ENCODE measurements around the gene ARID5A. TPM values are rescaled to one million over a fixed set of nuclear protein-coding genes. Genes with fewer than 3 reads are reported as not detected.
"Not testable (repeated sequence)": the region's sequence is repeated elsewhere in the genome, so short reads cannot be mapped to it uniquely, and the experiment has no call there.

Gene ARID5A
- polyA plus RNA-seq, 6 donors from 2014 or later: 20.8 to 45.9 (median 28.5) TPM

DNA sequence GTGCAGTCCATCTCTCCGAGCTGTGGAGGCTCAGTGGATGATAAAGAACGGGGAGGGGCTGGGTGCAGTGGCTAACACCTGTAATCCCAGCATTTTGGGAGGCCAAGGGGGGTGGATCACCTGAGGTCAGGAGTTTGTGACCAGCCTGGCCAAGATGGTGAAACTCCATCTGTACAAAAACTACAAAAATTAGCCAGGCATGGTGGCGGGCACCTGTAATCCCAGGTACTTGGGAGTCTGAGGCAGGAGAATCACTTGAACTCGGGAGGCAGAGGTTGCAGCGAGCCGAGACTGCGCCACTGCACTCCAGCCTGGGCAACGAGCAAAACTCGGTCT, 17.4 kb downstream of the ARID5A start:
- Mint-ChIP-seq H3K4me3 (peak overlapping the region in 4 of 8 donors; percentile 23 to 74 (median 33)), H3K4me1 (peaks cover 0 to 19% (median 2%) of the 10 kb centered on the region in 3 donors), H3K27ac (peak overlapping the region in 4 of 6 donors; percentile 36 to 77 (median 62))
- H3K9me3 Mint-ChIP-seq; H3K27me3 Mint-ChIP-seq; ATAC-seq (ENCODE audit: low read depth in 2 of 2); H3K36me3 Mint-ChIP-seq; DNase-seq: not testable (repeated sequence)

DNA sequence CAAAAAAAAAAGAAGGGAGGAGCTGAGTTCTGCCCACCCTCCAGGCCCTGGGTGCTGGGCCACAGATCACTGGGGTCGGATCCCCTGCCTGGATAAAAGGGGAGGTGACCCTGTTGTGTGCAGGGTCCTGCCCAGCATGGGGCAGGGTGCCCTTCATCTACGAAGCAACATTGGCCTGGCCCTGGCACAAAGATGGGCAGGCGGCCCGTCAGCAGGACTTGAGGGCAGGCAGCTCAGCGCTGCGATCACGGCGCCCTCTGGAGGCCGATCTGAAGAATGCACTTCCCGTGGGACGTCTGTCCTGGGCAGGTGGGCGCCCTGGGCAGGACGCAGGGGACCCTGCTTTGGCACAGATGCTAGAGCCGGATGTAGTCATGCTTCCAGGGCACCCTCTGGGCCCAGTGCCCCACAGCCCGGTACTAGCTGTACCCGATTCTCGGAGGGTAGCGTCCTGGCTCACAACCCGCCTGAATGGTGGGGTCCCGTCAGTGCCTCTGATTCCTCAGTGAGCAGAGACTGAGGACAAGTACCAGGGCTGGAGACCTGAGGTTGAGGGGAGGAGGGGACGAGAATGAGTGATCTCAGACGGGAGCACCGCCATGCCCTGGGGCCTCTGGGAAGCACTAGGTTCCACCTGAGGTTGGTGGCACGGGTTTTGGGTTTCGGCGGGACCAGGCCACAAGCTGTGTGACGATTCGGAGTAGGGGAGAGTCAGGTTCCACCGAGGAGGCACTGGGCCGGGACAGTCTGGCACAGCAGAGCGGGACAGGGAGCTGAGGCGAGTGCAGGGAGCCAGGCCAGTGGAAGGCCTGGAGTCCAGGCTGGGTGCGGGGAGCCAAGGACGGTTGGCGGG, 18.0 kb downstream of the ARID5A start:
- peak overlapping the region in 4 of 6 donors; percentile 27 to 72 (median 44) for H3K27ac Mint-ChIP-seq
- peak overlapping the region in 6 of 8 donors; percentile 23 to 74 (median 38) for H3K4me3 Mint-ChIP-seq
- H3K27me3 Mint-ChIP-seq: no peaks in the 10 kb centered on the region
- H3K9me3 Mint-ChIP-seq: no peaks in the 10 kb centered on the region
- H3K36me3 Mint-ChIP-seq: peaks cover 0 to 8% of the 10 kb centered on the region in 2 donors
- DNase-seq (peak; percentile 72), ATAC-seq (ENCODE audit: low read depth in 2 of 2) (peak; percentile 61 to 81)
- peaks cover 0 to 19% (median 2%) of the 10 kb centered on the region in 3 donors for H3K4me1 Mint-ChIP-seq

DNA sequence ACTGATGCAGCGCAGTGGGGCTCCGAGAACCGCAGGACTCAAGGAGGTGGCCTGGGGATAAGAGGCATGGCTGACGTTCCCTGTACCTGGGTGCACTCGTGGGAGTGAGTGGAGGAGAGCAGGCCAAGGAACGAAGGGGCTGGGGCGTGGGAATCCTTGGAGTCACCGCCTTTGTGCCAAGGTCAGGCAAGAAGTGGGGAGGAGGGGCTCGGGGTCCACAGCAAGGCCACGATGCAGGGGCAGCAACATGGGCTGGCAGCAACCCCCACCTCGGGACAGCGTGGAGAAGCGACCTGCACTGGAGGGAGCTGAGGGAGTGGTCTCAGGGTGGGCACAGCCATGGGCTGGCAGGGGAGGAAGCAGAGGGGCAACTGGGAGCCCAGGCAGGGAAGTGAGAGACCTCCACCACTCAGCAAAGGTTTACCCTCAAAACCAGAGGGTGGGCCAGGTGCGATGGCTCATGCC, 18.6 kb downstream of the ARID5A start:
- Mint-ChIP-seq H3K36me3 (peaks cover 0 to 8% of the 10 kb centered on the region in 2 donors), H3K9me3 (no peaks in the 10 kb centered on the region), H3K4me1 (peaks cover 0 to 19% (median 2%) of the 10 kb centered on the region in 3 donors), H3K27me3 (no peaks in the 10 kb centered on the region), H3K4me3 (peak overlapping the region in 1 of 8 donors; percentile 51), H3K27ac (peak overlapping the region in 1 of 6 donors; percentile 24)
- ATAC-seq (ENCODE audit: low read depth in 2 of 2) (no peak), DNase-seq (no peak)

DNA sequence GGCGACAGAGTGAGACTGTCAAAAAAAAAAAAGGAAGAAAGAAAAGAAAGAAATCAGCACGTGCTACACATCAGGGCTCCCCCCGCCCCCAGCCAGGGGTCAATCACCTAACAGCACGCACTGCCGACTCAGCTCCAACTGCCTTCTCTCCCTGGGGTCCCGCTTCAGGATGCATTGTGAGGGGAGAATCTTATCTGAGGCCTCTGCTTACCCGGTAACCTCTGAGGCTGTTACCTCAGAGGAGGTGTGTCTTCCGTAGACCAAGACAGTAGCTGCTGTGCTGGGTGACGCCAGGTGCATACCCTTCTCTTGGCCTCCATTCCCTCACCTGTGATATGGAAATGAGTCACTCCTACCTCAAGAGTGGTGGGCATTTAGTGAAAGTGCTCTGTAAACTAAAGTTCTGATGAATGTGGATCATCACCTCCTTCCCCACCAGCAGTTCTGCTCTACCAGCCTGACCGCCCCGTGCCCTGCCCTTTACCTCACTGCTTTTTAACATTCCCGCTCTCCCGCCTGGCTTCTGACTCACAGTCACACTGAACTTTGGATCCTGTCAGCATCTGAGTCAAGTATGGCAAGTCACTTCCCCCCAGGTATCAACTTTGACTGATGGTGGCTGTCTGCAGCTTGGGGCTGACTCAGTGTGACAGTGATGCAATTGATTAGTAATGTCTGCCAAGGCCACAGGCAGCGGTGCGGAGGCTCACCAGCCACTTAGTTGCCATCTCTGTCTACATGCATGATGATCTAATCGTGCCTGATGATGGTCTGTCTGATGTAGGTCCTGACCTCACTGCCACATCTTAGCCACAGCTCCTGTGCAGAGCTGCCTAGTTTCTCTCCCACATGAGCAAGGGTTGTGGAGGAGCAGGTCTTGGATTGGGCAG, 20.1 kb downstream of the ARID5A start:
- Mint-ChIP-seq H3K27ac (peak overlapping the region in 3 of 6 donors; percentile 35 to 94 (median 56)), H3K9me3 (no peaks in the 10 kb centered on the region), H3K36me3 (peaks cover 0 to 7% of the 10 kb centered on the region in 2 donors), H3K27me3 (no peaks in the 10 kb centered on the region), H3K4me3 (no peak overlapping the region), H3K4me1 (peaks cover 0 to 19% (median 2%) of the 10 kb centered on the region in 3 donors)
- DNase-seq (no peak), ATAC-seq (ENCODE audit: low read depth in 2 of 2) (no peak)

DNA sequence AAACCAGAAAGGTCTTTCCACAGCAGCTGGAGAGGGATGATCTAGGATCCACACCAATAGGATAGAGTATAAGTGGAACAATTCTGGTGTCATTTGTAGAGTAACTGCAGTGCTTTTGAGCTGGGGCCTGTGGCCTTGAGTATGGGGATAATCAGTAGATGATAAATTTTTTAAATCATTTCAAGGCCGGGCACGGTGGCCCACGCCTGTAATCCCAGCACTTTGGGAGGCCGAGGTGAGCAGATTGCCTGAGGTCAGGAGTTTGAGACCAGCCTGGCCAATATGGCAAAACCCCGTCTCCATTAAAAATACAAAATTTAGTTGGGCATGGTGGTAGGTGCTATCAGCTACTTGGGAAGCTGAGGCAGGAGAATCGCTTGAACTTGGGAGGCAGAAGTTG, 20.9 kb downstream of the ARID5A start:
- peaks cover 0 to 19% (median 0%) of the 10 kb centered on the region in 3 donors for H3K4me1 Mint-ChIP-seq
- not testable (repeated sequence) for H3K9me3 Mint-ChIP-seq; H3K36me3 Mint-ChIP-seq; ATAC-seq (ENCODE audit: low read depth in 2 of 2); DNase-seq; H3K4me3 Mint-ChIP-seq; H3K27me3 Mint-ChIP-seq; H3K27ac Mint-ChIP-seq

DNA sequence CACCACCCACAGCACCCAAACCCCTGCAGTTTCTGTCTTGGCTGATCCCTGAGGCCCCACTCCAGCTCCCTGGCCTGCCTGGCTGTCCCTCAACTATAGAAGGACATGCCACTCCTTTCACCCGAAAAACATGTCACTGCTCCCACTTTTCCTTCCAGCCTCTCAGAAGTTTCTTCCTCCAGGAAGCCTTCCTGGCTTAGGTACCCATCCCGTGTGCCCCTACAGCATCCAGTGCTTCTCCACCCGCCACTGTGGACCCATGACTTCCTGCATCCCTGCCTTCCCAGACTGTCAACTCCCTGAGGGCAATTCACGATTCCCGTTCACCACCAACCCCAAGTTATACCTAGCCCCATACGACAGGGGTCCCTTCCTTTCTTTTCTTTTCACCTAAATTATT, 21.5 kb downstream of the ARID5A start:
- peak overlapping the region in 1 of 6 donors; percentile 90 for H3K27ac Mint-ChIP-seq
- no peaks in the 10 kb centered on the region for H3K36me3 Mint-ChIP-seq
- no peaks in the 10 kb centered on the region for H3K27me3 Mint-ChIP-seq
- ATAC-seq (ENCODE audit: low read depth in 2 of 2): no peak
- no peak overlapping the region for H3K4me3 Mint-ChIP-seq
- DNase-seq: no peak
- H3K4me1 Mint-ChIP-seq: peaks cover 0 to 19% (median 0%) of the 10 kb centered on the region in 3 donors
- H3K9me3 Mint-ChIP-seq: peaks cover 0 to 4% (median 0%) of the 10 kb centered on the region in 7 donors

DNA sequence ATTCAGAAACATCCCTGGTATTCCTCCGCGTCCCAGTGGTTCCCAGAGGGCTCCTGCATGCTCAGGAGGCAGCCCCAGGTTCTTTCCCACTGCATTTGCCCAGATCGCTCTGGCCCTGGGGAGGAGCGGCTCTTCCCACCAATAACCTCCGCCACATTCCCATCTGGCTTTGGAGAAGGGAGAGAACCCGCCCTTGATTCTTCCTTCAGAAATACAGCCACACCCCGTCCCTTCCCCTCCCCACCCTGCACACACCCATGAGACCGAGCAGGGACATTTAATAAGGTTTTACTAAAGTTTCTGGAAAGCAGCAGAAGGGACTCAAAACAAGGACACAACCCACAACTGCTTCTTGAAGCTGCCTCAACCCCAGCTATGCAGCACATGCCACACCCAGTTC, 21.9 kb downstream of the ARID5A start:
- Mint-ChIP-seq H3K4me3 (no peak overlapping the region), H3K27me3 (no peaks in the 10 kb centered on the region), H3K27ac (peak overlapping the region in 1 of 6 donors; percentile 90), H3K36me3 (no peaks in the 10 kb centered on the region), H3K4me1 (peaks cover 0 to 16% (median 0%) of the 10 kb centered on the region in 3 donors), H3K9me3 (peaks cover 0 to 4% (median 0%) of the 10 kb centered on the region in 7 donors)
- ATAC-seq (ENCODE audit: low read depth in 2 of 2) (no peak), DNase-seq (no peak)

DNA sequence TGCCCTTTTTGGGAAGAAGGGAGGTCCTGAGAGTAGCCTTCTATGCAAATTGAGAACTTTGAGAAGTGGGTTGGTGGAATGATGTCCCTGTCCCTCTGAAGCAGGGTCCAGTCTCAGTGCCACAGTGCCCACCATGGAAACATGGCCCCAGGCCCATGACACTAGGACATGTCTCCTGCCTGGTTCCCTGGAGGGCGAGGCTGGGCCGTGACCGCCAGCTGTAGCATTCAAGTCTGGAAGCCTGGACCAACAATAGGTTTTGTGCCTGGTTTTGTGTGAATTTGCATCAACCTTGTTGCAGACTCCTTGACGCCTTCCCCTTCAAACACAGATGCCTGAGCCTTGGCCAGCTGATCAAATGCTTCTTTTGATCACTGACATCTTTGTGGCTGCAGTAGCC, 27.5 kb downstream of the ARID5A start:
- peaks cover 0 to 4% (median 0%) of the 10 kb centered on the region in 7 donors for H3K9me3 Mint-ChIP-seq
- no peak overlapping the region for H3K27ac Mint-ChIP-seq
- DNase-seq (no peak), ATAC-seq (ENCODE audit: low read depth in 2 of 2) (no peak)
- H3K36me3 Mint-ChIP-seq: no peaks in the 10 kb centered on the region
- H3K4me1 Mint-ChIP-seq: no peaks in the 10 kb centered on the region
- H3K27me3 Mint-ChIP-seq: no peaks in the 10 kb centered on the region
- H3K4me3 Mint-ChIP-seq: no peak overlapping the region

DNA sequence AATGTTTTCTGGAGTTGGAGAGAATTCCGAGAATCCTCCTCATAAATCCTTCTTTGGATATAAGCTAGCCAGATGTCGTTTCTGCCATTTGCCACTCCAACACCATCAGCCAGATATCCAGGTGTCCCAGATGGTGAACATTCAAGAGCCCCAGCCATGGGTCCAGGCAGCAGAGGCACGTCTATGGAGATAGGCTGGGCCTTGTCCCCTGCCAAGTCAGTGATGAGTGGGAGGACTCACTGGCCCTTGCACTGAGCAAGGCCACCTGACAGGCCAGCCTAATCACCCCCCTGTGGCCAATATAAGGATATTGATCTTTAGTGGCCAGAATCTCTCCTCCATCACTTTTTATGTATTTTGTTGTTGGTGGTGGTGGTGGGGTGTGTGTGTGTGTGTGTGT, 28.0 kb downstream of the ARID5A start:
- Mint-ChIP-seq H3K27me3 (no peaks in the 10 kb centered on the region), H3K9me3 (peaks cover 0 to 4% (median 0%) of the 10 kb centered on the region in 7 donors), H3K27ac (no peak overlapping the region), H3K36me3 (no peaks in the 10 kb centered on the region), H3K4me3 (no peak overlapping the region), H3K4me1 (no peaks in the 10 kb centered on the region)
- ATAC-seq (ENCODE audit: low read depth in 2 of 2) (no peak), DNase-seq (no peak)

DNA sequence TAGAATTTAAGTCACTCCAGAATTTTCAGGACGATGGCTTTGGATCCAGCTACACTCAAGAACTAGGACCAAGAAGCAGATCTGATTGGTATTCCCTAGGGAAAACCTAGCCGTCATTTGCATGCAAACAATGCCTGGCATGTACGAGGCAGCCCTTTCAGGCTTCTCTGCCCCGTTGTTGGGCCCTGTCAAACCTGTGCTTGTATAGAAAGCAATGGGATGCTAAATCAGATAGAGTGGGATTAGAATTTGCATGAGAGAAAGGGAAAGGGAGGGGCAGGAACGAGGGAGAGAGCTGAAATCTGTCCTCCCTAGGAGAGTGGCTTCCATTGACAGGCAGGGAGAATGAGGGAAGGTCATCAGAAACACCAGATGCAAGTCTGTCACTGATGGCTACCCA, 28.6 kb downstream of the ARID5A start:
- no peaks in the 10 kb centered on the region for H3K27me3 Mint-ChIP-seq
- DNase-seq: no peak

DNA sequence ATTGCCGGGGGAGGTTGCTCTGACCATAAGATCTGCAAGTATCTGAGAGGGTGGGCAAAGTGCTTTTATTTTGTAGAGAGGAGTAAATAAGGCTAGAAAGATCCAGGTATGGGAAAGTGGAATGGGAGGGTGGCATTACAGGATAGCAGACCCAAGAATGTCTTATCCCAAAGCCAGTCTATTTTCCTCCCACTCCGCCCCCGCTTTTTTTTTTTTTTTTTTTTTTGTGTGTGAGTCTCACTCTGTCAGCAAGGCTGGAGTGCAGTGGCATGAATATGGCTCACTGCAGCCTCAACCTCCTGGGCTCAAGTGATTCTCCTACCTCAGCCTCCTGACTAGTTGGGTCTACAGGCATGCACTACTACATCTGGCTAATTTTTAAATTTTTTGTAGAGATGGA, 31.5 kb downstream of the ARID5A start:
- no peaks in the 10 kb centered on the region for H3K4me1 Mint-ChIP-seq
- no peak overlapping the region for H3K27ac Mint-ChIP-seq
- DNase-seq (no peak), ATAC-seq (ENCODE audit: low read depth in 2 of 2) (no peak)
- H3K9me3 Mint-ChIP-seq: no peaks in the 10 kb centered on the region
- no peak overlapping the region for H3K4me3 Mint-ChIP-seq
- peaks cover 0 to 5% of the 10 kb centered on the region in 2 donors for H3K36me3 Mint-ChIP-seq
- no peaks in the 10 kb centered on the region for H3K27me3 Mint-ChIP-seq

More for the DNA sequence above, 28.6 kb downstream of the ARID5A start:
- H3K4me1 Mint-ChIP-seq: no peaks in the 10 kb centered on the region
- H3K4me3 Mint-ChIP-seq: peak overlapping the region in 1 of 8 donors; percentile 15
- H3K9me3 Mint-ChIP-seq: peaks cover 0 to 4% (median 0%) of the 10 kb centered on the region in 7 donors
- no peaks in the 10 kb centered on the region for H3K36me3 Mint-ChIP-seq
- H3K27ac Mint-ChIP-seq: no peak overlapping the region
- ATAC-seq (ENCODE audit: low read depth in 2 of 2): no peak

DNA sequence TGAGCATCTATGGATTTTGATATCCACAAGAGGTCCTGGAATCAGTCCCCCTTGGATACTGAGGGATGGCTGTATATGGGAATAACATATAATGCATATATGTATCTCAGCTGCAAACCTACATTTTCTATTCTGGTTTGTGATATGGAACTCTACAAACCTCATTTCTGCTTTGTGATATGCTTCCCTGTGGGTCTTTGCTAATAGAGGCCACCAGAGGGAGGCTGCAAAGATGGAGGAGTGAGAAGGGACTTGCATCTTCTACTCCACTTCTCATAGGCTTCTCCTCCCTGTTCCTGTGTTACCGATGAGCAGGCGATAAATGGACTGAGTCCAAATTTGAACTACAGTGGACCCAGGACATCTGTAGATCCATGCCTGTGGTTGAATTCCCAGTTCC, 37.8 kb downstream of the ARID5A start:
- Mint-ChIP-seq H3K9me3 (no peaks in the 10 kb centered on the region), H3K27me3 (no peaks in the 10 kb centered on the region), H3K36me3 (peaks cover 0 to 8% of the 10 kb centered on the region in 2 donors), H3K27ac (no peak overlapping the region), H3K4me3 (no peak overlapping the region), H3K4me1 (no peaks in the 10 kb centered on the region)
- ATAC-seq (ENCODE audit: low read depth in 2 of 2): no peak
- no peak for DNase-seq

DNA sequence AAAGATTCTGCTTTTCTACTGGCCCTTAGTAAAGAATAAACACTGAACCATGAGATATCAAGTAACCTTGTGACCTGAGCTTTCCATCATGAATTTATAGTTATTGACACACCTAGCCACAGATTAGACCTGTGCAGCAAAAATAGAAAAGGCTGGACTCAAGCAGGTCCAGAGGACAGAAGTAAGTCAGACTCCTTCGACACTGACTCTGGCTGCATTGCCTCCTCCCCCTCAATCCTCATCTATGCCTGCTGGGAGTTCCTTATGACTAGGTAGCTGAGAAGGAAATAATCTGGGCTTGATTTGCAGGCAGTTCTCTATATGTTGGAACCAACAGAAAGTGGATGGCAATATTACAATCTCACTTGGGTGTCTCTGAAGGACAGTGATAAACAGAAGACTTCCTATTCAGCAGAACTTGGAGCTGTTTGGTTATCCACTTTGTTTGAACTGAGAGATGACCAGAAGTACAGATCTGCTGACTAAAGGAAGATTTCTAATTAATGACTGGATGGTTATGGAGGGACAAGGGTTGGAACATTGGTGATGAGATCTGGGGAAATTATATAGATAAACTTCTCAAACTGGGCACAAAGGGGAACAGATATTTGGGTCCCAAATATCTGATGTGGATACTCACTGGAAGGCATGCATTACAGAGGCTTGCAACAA, 39.4 kb downstream of the ARID5A start:
- Mint-ChIP-seq H3K36me3 (peaks cover 0 to 8% of the 10 kb centered on the region in 2 donors), H3K27me3 (no peaks in the 10 kb centered on the region), H3K4me3 (no peak overlapping the region), H3K27ac (no peak overlapping the region), H3K4me1 (no peaks in the 10 kb centered on the region), H3K9me3 (no peaks in the 10 kb centered on the region)
- no peak for DNase-seq
- no peak for ATAC-seq (ENCODE audit: low read depth in 2 of 2)

Data from naive B cell (primary cell).